Kidney (tissue), 14 donors: ENCODE measurements around the gene MACROD2. TPM values are rescaled to one million over a fixed set of nuclear protein-coding genes. Genes with fewer than 3 reads are reported as not detected.

Experiments
- DNase-seq, 5 donors: peaks; one replicate each; pipeline ENCODE4 v3.0.0-alpha.2; 2013 to 2020
- FAIRE-seq: peaks from 2 replicates; lab custom pipeline; 2012; peaks lifted over from hg19 to GRCh38; lab: Jason Lieb, UNC
- H3K27ac ChIP-seq, 2 donors: one replicate each; pipeline ENCODE4 v1.7.0; 2013; ENCODE audit warnings: low read depth in 2 of 2, low read length in 2 of 2, inconsistent platforms in 1 of 2
- H3K27me3 ChIP-seq: one replicate; pipeline ENCODE4 v1.7.1; 2013; ENCODE audit warnings: low read length, inconsistent platforms; ENCODE audit not compliant: control insufficient read depth, insufficient read depth
- H3K36me3 ChIP-seq, 3 donors: one replicate each; pipeline versions ENCODE4 v1.7.0 to v1.7.1; 2013; ENCODE audit warnings: low read length in 3 of 3, control low read depth in 1 of 3, inconsistent platforms in 1 of 3; ENCODE audit not compliant: insufficient read depth in 3 of 3, control insufficient read depth in 2 of 3
- H3K4me1 ChIP-seq, 3 donors: one replicate each; pipeline versions ENCODE4 v1.7.0 to v1.7.1; 2013; ENCODE audit warnings: low read length in 3 of 3, inconsistent platforms in 1 of 3, low read depth in 1 of 3; ENCODE audit not compliant: control insufficient read depth in 2 of 3, insufficient read depth in 2 of 3
- H3K4me3 ChIP-seq, 3 donors: one replicate each; pipeline versions ENCODE4 v1.7.0 to v1.8.1; 2013; ENCODE audit warnings: low read length in 3 of 3, control low read depth in 1 of 3, inconsistent platforms in 1 of 3
- H3K9ac ChIP-seq, 3 donors: one replicate each; pipeline versions ENCODE4 v1.7.0 to v1.7.1; 2013; ENCODE audit warnings: low read length in 3 of 3, control low read depth in 1 of 3, inconsistent platforms in 1 of 3
- H3K9me3 ChIP-seq, 3 donors: one replicate each; pipeline versions ENCODE4 v1.7.0 to v1.7.1; 2013; ENCODE audit warnings: low read length in 3 of 3, control low read depth in 1 of 3, inconsistent platforms in 1 of 3; ENCODE audit not compliant: control insufficient read depth in 2 of 3, insufficient read depth in 1 of 3
- intact Hi-C: fragments of 100-400 bp; cut with DNase I; formaldehyde crosslinking; loops from one replicate; pipeline ENCODE4 v1.11.1; 2022
- polyA plus RNA-seq: library from polyadenylated mRNA; stranded (reverse); fragments of 350-450 nt; fragmentation: Illumina TruSeq; extraction: RNeasy Lipid Tissue Mini Kit (QIAGEN cat#74804); gene quantifications from one replicate; pipeline ENCODE4 v1.2.3, GENCODE V29; 2014; ENCODE audit warnings: low read depth, low replicate concordance; ENCODE audit not compliant: insufficient read depth
- total RNA-seq: library from RNA; stranded (reverse); fragmentation: NEBNext Ultra II Directional; extraction: Animal tissue kit (Norgen Biotek cat#: 25700); gene quantifications from one replicate; pipeline ENCODE4 v1.2.1, GENCODE V29; 2021
- TF ChIP-seq, protein P1 (sequence below): IDR thresholded peaks from 3 replicates; pipeline ENCODE4 v1.5.1; 2012; ENCODE audit warnings: mild to moderate bottlenecking, moderate library complexity, borderline replicate concordance; ENCODE audit not compliant: insufficient read depth; ENCODE audit errors: extremely low read depth
- donor health status: control.
- donor health status: control.
- donor health status: control.
- donor health status: control.
- donor health status: control.
- donor health status: DM: yes; HTN: yes; CAD: no.
- donor health status: Normal renal cell carcinoma (clear cell type).

Gene MACROD2
- total and polyA plus RNA-seq, 2 donors from 2014 or later = 3.0 to 10.0 TPM

DNA sequence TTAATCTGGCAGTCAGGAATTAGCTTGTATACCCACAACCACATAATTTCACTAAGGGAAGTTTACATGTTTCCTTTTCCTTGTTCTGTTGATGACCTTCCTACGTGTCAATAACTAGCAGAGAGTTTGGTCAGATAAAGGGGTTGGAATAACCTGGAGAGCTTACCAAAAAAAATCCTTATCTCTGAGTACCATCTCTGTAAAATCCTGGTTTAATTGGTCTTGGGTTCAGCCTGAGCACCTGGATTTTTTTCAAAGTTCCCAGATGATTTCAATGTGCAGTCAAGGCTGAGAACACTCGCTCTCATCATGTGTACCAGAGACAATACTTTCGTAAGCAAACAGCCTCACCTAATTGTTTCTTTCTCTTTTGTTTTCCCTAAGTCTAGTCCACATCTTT is 825.9 kb downstream of the MACROD2 start:
- TF ChIP-seq, protein P1, sequence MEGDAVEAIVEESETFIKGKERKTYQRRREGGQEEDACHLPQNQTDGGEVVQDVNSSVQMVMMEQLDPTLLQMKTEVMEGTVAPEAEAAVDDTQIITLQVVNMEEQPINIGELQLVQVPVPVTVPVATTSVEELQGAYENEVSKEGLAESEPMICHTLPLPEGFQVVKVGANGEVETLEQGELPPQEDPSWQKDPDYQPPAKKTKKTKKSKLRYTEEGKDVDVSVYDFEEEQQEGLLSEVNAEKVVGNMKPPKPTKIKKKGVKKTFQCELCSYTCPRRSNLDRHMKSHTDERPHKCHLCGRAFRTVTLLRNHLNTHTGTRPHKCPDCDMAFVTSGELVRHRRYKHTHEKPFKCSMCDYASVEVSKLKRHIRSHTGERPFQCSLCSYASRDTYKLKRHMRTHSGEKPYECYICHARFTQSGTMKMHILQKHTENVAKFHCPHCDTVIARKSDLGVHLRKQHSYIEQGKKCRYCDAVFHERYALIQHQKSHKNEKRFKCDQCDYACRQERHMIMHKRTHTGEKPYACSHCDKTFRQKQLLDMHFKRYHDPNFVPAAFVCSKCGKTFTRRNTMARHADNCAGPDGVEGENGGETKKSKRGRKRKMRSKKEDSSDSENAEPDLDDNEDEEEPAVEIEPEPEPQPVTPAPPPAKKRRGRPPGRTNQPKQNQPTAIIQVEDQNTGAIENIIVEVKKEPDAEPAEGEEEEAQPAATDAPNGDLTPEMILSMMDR = no peak
- no peaks in the 10 kb centered on the region for H3K27me3 ChIP-seq
- intact Hi-C loops = no loop called here
- H3K9me3 ChIP-seq = no peaks in the 10 kb centered on the region
- no peaks in the 10 kb centered on the region for H3K4me1 ChIP-seq
- no peak for FAIRE-seq
- H3K9ac ChIP-seq = no peak overlapping the region
- H3K36me3 ChIP-seq = no peaks in the 10 kb centered on the region
- H3K4me3 ChIP-seq = no peak overlapping the region
- no peak overlapping the region for H3K27ac ChIP-seq
- DNase-seq = no peak

DNA sequence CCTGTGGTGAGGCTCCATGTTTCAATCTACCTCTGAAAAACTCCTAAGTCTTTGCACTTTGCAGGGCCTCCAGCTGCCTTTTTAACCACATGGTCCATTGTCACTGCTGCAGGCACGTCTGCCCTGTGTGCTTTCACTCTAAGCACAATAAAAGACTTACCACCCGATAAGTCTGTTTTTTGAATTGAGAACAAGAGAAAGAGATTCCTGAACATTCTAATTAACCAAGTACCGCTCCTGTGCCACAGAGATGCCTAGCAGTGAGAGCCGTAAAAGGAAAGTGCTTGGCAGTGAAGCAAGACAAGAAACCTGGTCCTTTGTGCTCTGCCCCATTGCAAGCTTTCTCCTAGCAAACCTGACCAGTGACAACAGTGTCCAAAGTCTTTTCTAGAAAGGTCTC is 829.7 kb downstream of the MACROD2 start:
- Histone ChIP-seq H3K4me1 (no peaks in the 10 kb centered on the region), H3K9me3 (no peaks in the 10 kb centered on the region), H3K36me3 (no peaks in the 10 kb centered on the region), H3K27ac (no peak overlapping the region), H3K27me3 (no peaks in the 10 kb centered on the region), H3K4me3 (no peak overlapping the region), H3K9ac (no peak overlapping the region)
- intact Hi-C loops = no loop called here
- DNase-seq = peak in 1 of 5 donors; percentile 16
- FAIRE-seq = no peak
- TF ChIP-seq, protein P1 = no peak

DNA sequence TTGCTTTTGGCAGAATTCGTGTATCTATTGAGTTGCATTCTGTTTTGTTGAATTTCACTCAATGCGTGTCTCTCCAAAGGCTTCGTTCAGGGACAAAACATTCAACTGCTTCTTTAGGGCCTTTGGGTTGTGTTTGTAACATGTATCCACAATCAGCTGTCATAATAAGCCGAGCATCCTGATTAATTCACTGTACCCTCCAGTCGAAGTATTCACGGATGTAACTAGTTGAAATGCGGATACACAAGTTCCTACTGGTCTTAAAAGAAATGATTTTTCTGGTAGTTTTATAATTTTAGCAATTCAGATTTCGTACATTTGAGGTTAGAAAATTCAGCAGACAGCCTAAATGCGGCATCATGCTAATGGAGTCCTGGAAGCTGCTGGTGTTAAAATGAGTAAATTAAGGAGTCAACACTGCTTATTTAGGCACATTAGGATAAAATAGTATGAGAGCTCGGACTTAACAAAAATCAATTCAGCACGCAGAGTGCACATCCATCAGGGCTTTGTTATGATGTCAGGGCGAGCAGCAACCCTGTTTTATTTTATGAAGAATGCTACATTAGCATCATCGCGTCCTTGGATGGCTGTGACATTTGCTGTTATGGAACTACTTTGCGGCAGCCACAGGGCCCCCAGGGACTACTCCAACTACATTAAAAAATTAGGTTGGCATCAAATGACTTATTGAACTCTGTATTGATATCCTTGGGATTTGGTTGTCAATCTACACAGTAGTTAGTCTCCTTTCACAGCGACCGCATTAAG is 831.4 kb downstream of the MACROD2 start:
- H3K9ac ChIP-seq = no peak overlapping the region
- intact Hi-C loops = no loop called here
- no peaks in the 10 kb centered on the region for H3K9me3 ChIP-seq
- TF ChIP-seq, protein P1 = no peak
- H3K27me3 ChIP-seq = no peaks in the 10 kb centered on the region
- H3K4me1 ChIP-seq = no peaks in the 10 kb centered on the region
- H3K4me3 ChIP-seq = no peak overlapping the region
- no peak for DNase-seq
- FAIRE-seq = no peak
- H3K27ac ChIP-seq = no peak overlapping the region
- H3K36me3 ChIP-seq = no peaks in the 10 kb centered on the region
